GM19043 (cell line): ENCODE data around the gene ACO1.

ENCODE experiments used
- ATAC-seq: cut with Tn5 transposase; IDR thresholded peaks from one replicate; pipeline ENCODE4 v1.9.1; 2021; ENCODE audit warnings: low read depth; ENCODE audit not compliant: unreplicated experiment

The ACO1 gene

GRCh38 chr9:32382565-32383320 is 1.7 kb upstream of the ACO1 start:
- ATAC-seq, result no peak

DNA sequence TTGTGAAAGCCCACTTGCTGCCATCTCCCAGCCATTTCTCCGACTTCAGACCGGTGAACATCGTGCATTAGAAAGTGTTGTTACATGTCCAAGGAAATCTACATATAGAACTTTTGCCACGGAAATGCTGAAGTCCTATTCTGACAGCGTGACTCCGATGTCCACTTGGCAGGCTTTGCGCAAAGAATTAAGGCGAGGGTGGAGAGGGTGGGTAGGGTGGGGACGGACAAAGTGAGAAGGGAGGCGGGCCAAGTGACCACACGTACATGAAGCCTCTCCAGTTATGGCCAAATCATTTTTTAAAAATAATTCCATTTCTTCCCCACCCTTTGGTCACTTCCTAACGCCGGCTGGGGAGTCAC is 460 bp upstream of the ACO1 start:
- no peak for ATAC-seq

- ATAC-seq, result no peak
Measured at GRCh38 chr9:32385152-32385884, 875 bp downstream of the ACO1 start.

GRCh38 chr9:32385885-32386283 is 1.4 kb downstream of the ACO1 start:
- ATAC-seq, result no peak

DNA sequence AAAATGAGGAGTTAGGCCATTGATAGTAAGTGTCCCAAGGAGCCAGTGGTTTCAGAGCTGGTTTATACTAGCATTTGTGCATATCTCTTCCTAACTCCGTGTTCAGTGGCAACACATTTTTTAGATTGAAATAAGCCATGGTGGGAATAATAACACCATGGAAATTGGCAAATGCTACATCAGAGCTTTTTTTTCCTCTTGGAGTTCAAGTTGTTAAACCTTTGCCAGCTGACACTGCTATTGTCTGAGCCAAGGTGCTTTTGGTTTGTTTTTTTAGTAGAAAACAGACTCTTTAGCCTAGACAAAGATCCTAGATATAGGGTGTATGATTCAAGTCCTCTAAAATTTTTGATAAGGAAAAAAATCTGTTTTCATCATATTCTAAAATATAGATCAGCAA is 2.8 kb downstream of the ACO1 start:
- no peak for ATAC-seq

DNA sequence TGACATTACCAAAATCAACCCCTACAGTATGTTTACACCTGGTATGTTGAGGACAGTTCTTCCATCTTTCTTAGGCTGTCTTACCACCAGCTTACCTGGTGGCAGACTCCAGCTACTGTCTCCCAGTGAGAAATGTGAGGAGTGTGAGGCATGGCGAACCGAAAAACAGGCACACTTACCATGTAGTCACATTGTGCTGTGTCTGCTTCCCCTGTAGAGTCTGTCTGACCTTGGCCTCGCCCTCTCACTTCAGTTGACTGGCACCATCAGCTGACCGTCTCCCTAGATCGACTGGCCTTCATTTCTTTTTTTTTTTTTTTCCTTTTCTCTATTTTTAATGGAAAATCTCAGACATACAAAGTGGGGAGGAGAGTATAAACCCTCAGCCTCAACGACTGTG is 4.9 kb downstream of the ACO1 start:
- no peak for ATAC-seq

- ATAC-seq, result no peak
Measured at GRCh38 chr9:32393911-32394310, 9.5 kb downstream of the ACO1 start.

DNA sequence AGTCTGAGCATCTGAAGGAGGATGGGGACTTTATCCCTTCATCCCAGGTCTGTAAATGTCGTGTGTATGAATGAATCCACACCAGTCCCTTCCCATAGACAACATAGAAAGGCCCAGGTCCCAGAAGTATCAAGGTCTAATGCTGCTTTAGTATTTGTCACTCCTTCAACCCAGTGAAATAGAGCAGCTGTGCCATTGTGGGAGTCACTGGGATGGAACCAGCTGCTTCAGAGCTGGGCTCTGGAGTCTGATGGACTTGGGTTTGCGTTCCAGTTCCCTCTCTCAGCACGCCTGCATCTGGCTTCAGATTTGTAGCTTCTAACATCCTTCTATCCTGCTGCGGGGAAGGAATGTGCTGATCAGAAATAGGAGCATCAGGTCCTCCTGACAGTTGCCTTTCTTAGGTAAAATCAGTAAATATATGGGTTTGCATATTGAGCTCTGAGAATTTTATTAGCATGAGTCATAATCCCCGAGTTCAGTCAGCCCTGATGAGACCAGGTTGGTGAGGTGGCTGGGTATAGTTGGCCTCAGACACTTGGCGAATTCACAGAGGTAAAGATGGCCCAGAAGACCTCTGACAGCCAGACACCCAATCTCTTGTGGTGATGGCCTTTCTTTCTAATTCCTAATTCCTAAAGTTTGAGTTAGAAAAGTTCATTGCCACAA is 10.1 kb downstream of the ACO1 start:
- no peak for ATAC-seq

DNA sequence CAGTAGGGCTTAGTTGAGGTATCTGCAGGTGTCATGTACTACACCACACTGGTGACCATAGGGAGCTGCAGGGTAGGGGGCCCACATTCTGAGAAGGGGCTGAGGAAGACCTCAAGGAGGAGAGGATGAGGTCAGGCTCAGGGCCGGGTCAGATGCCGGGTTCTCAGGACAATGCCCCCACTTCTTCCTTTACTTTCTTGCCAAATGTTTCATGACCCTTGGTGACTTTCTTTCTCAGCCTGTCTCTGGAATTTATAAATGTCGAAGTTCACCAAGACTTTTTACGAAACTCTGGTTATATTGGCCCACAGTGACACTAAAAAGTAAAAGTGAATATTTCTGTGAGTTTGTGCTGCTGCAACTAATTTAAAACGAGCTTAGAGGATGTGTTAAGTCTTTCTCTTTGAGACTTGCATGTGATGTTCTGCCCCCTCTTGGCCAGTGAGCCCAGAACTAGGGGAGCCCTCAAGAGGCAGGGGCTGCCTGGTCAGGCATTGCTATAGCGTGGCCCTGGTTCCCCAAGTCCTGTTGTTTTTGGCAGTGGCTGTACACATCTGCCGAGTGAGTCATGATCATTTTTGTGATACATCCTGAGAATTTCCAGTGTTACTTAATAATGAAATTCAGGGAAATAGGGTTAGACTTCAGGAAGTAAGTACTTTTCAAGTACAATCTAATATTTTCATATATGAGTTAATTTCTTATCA is 11.2 kb downstream of the ACO1 start:
- ATAC-seq, result no peak

GRCh38 chr9:32398207-32398606 is 13.8 kb downstream of the ACO1 start:
- no peak for ATAC-seq

- no peak for ATAC-seq
Measured at GRCh38 chr9:32399110-32399815, 14.8 kb downstream of the ACO1 start.

- no peak for ATAC-seq
Measured at GRCh38 chr9:32401488-32401887, 17.0 kb downstream of the ACO1 start.

DNA sequence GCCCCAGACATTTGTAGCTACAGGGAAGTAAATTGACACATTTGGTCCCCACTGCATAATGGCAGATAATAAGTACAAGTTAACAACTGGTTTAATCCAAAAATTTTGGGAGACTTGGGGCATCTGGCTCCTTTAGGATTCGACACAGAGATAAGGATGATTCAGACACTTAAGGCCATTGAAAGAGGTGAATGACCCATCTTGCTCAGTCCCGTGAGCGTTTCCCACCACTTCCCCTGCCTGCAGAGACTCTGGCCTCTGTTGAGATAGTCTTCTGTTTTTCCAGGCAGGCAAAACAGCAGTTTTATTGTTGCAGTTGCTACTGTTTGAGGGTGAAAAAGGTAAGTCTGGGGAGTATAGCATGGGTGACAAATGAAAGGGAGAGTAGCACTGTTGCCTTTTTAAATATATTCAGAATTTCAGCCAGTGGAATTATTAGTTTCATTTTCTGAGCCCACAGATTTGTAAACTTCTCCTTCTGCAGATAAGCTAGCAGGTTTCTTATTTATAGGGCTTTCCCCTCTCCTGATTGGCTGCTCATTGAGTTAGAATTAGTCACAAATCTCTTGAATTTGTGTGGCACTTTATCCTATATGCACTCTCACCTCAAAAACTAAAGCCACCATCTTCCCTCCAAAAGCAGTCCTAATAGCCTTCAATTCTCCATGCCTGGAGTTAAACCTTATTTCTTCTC is 19.3 kb downstream of the ACO1 start:
- no peak for ATAC-seq

DNA sequence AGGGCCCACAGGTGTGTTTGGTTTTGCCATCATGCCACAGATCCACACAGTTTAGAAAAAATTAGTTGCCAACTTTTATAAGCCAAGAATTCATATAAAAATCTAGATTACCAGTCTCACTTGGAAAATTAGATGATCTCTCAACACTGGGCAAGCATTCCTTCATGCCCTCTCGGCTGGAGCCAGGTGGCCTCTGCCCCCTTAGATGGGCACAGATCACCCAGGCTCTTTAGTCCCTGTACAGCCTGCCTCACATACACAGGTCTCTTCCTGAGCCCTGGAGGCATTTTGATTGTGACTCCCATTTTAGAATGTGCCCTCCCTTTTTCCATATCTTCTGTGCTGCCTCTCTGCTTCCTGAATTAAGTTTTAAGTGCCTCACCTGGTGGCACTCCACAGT is 20.0 kb downstream of the ACO1 start:
- ATAC-seq, result no peak

- no peak for ATAC-seq
Measured at GRCh38 chr9:32404856-32405255, 20.4 kb downstream of the ACO1 start.

- ATAC-seq, result no peak
Measured at GRCh38 chr9:32405506-32405905, 21.1 kb downstream of the ACO1 start.

DNA sequence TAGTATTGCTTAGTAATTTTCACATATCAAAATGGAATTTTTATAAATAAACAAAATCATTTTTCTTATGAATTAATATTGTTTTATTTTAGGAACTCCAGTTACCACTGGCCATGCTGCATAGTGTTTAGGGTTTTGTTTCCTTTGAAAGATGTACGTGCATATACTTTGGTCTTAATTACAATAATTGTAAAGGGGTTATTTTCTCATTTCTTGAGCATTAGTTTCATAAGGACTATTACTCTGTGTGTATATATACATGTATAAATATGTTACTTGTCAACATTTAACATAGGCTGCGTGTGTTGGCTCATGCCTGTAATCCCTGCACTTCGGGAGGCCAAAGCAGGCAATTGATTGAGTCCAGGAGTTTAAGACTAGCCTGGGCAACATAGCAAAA is 21.6 kb downstream of the ACO1 start:
- no peak for ATAC-seq

- ATAC-seq, result no peak
Measured at GRCh38 chr9:32411753-32412152, 27.3 kb downstream of the ACO1 start.

DNA sequence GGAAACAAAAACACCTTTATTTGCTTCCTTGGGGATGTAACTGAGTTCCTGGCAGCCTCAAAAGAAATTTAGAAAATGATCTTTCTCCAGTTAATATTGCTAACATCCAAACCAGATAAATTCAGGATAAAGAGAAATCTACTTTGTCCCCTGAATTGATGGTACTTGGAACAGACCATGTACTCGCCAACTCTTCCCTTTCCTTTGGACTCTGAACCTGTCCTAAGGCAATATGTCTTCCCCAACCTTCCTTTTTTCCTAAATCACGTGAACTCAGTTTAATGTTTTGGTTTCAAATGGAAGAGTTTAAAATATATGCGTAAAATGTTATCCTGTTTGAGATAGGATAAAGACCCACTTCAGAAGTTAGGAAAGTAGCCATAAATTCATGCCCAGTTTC is 28.0 kb downstream of the ACO1 start:
- ATAC-seq, result no peak

- ATAC-seq, result no peak
Measured at GRCh38 chr9:32413424-32413823, 29.0 kb downstream of the ACO1 start.
